ENCODE measurements around the gene ANKRD6.

Gene ANKRD6

DNA sequence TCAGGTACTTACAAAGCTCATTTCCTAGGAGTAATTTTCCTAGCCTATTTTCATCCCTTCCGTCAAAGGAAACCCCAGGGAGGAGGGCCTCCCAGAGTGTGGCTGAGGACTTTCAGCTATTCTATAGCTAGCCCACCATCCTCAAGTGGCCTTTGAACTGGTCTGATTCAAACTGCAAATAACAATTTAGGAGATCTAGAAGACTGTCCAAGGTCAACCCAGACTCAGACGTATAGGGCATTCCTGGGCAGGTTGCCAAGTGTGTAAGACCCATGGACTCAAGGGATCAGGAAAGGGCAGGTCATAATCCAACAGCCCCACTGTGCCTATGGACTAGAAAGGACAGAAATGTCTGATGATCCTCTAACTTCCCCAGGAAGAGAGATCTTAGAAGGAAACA lies 18.7 kb upstream of the ANKRD6 start:
- no peak for DNase-seq

DNA sequence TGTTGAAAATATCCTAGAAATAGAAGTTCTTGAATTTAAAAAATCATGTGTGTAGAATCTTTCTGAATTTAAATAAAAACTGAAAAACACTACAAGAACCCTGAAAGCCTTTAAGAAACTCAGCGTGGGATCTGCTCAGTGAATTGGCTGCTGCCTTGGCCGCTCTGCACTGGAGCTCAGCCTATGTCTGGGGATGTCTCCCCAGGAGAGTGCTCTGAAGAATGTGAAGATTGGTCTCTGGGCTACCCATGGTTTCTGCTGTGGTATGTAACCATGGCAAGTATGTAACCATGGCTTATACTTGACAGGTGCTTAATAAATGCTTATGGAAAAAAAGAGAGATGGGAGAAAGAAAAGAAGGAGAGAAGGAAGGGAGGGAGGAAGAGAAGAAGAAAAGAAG lies 17.8 kb upstream of the ANKRD6 start:
- DNase-seq: no peak

DNA sequence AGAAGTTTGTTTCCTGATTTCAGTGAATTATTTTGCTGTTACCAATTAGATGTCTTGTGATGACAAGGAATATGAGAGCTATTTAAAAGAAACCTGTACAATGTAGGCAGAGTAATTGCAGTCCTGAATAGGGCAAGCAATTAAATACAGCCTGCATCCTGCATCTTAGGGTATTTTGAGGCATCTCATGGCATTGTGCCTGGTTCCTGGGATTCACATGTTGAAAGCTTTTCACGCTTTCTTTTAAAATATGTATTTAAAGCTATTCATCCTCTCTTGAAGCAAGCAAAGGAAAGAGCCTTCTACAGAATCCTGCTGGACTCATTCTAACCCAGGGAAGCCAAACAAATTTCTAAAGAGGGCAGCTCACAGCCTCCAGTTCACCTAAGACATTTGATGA lies 16.2 kb upstream of the ANKRD6 start:
- DNase-seq: no peak

DNA sequence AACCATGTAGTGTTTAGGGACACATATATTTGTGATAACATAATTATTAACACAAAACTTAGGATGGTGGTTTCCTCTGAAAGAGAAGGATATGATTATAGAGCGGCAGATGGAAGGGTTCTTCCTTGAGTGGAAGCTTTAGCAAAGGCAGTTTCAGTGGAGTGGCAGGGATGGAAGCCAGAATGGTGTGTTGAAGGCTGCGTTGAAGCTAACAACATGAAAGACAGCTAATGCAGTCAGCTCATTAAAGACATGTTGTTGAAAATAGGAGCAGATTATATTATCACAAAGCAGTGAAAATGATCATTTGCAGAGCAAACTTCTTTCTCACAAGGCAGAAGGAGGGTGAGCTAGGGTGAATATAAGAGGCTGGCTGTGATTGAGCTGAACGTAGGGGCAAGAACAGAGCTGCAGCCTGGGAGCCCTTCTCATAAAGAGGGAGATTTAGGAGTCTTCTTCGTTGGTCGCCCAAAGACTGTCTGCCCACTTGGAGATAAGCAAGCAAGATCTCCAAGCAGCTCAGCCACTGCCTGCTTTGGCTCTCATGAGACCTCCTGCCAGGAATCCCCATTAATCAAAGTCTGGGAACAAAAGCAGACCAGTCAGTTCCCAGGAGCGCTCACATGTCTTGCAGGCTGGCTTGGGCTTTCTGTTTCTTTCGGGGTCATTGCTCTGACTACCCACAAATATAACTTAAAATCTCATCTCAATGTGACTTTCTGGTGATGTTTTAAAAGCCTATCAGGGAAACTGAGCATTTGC lies 2.6 kb upstream of the ANKRD6 start:
- peak; percentile 12 for DNase-seq

DNA sequence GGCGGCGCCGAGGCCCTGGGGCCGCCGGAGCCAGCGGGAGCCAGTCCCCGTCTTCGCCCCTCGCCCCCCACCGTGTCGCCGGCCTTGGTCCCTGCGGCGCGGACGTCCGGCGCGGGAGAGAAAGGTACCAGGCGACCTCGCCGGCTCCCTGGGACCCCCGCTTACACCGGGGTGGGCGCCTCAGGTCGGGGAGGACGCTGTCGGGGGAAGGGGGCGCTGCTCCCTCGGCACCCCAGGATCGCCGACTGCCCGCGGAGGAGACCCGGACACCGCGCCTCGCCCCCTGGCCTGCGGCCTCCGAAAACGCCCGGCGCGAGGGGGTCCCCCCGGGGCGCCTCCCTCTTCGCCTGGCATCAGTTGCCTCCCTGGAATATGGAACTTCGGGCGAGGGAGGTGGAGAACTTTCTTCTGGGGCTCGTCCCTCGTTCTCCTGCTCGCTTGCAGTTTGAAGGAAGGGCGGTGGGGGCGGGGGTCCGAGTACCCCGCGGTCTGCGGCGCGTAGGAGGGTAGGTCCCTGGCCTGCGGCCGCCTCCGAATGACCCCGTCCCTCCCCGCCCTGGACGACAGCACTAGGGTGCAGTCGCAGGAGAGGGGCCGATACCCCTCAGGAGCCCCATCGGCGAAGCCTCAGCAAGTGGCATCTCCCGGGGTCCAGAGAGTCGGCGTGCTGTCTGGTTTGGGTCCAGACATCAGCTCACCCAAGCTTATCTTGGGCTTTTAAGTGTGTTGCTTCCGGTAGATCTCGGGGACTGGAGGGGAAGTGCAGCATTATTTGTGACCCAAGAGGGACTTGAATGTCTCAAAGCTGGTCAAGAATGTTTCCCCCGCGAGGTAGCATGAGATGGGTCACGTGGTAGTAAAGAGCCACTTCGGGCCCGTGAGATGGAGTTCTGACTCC lies 549 bp downstream of the ANKRD6 start:
- peak; percentile 65 for DNase-seq

DNA sequence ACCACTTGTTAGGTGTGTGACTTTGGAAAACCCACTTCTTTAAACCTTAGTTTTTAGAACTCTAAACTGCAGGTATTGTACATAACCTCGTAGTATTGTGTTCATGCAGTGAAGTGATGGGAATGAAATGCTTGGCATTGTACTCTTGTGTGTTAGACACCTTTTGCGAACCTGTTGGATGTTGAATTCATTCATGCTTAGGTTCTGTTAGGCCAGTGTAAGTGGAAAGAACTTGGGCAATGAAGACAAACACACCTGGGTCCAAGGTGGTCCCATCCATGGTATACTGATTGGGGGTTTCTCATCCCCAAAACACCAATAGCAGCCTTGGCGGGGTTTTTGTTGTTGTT lies 1.2 kb downstream of the ANKRD6 start:
- no peak for DNase-seq

DNA sequence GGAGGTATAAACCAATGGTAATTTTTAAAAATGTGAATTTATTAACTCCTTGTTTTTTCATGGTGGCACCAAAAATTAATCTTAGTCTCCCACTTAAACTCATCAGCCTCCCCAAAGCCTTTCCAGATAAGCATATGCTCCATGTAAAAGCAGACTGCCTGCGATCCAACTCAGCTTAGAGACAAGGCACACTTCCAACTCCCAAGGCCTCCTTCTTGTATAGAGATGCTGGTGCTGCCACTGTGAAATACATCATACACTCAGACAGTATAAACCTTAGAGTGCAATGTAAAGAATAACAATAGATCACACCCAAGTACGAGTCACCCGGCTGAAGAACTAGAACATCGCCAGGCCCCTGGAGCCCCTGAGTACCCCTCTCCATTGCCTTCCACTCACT lies 2.0 kb downstream of the ANKRD6 start:
- no peak for DNase-seq

DNA sequence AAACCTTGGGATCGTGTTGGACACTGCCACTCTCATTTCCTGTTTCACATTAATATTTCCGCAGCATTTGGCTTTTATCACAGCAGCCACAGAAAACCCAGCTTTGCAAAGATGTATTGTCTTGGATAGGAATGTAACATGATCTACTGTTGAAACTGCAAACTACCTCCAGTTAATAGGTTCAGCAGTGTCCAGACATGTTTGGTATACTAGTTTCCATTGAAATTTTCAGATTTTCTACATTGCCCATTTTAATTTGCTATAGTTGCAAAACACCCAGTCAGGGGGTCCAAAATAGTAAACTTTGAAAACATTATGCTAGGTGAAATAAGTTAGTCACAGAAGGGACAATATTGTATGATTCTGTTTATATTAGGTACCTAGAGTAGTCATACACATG lies 3.3 kb downstream of the ANKRD6 start:
- peak; percentile 26 for DNase-seq

DNA sequence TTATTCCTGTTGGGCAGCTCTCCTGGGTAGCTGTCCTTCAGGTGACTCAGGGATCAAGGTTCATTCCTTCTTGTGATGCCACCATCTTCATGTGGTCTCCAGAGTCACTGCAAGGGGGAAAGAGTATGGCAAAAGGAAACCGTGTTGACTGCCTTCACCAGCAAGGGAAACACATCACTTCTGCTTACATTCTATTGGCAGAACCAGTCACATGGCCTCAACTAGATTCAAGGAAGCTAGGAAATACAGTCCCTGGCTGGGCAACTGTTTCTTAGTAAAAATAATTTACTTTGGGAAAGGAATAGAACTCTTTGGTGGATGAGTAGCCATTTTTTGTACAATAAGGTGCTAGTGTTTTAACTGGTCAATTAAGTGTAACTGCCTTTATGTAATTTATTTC lies 5.3 kb downstream of the ANKRD6 start:
- no peak for DNase-seq

DNA sequence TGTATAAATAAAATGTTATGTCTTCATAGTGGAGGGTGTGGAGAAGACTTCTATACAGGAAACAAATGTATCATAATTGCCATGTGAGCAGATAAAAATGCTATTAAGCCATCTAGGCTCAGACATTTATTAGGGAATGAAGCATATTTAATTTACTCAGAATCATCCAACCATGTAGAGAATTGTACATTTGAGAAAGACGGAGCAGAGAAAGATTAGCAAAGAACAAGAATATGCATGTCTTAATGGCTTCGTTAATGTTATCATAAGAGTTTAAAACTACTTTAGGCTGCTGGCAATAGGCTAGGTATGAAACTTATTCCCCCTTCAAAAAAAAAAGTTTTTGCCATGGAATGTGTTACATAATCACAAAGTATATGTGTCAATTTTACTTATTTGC lies 6.1 kb downstream of the ANKRD6 start:
- no peak for DNase-seq

DNA sequence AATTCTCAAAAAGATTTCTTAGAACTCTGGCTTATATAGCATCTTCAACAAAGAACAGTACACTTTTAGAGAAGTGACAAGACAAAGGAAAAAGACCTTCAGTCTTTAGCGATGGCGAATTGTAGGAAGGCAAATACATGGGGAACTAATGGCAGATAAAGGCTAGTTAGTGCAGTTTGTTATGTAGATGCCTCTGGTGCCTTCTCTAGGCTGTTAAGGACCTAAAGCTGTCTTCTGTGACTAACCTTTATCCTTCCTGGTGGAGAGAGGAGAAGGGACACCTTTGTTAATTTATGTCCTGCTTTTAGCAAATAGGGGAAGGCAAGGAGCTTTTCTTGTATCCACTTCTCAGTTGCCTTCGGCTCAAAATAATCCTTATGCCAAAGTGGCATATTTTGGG lies 7.2 kb downstream of the ANKRD6 start:
- no peak for DNase-seq

DNA sequence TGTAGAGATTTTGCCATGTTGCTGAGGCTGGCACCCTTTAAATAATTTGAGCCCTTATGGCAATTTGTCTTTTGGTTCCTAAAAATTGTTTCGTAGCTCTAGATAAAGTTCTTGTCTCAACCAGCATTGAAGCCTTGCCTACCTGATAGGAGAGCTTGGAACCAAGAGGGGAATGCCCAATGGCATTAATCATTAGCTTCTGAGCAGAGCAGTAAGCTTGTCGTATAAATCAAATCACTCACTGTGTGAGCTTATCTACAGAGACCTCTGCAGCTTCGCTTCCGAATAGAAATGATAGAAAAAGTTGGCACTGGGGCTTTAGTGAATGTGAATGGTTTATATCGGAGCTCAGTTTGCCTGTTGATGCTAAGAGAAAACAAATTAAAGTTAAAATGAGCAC lies 10.7 kb downstream of the ANKRD6 start:
- DNase-seq: no peak

DNA sequence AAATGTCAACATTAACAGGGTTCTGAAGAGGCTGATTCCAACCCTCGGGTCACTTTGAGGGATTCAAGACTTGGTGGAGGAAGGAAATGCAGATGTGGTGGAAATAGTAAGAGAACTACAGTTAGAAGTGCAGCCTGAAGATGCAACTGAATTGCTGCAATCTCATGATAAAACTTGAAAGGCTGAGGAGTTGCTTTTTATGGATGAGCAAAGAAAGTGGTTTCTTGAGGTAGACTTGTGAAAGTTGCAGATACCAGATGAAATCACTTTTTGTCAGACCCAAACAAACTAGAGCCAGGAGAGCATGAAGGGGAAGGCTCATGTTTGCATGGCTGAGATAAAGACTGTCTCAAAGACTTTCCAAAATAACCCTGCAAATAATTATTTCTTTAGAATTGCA lies 16.2 kb downstream of the ANKRD6 start:
- no peak for DNase-seq

DNA sequence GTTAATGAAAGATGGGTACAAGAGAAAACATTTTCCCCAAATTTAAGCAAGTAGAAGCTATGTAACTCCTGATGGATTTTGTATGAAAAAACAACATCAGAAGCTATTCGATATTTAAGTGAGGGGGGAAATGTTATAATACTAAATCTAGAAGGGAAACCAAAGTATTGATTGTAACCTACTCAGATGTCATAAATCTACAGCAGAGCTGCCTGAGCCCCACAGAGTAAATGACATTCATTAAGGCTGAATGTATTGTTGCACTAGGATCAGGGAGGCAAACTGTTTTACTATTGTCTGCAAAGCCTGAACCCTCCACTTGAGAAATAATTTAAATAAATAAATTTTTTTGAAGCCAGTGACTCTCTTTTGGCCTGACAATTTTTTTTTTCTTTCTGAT lies 19.3 kb downstream of the ANKRD6 start:
- no peak for DNase-seq

DNA sequence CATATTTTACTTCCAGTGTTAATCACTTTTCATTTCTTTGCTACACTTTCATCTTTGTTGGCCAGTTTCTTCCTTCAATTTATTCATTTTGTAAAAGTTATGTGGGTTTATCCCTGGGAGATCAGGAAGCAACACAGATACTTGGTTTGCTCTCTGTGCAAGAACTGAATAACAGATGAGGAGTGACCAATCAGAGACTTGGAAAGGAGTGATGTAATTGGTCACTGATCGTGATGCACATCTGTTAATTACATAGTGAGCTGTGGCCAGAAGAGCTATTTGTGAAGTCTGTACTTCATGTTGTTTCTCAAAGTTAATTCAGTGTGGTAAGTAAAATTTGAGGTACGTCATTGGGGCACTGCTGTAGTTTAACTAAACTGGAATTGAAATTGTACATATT lies 21.3 kb downstream of the ANKRD6 start:
- no peak for DNase-seq

DNA sequence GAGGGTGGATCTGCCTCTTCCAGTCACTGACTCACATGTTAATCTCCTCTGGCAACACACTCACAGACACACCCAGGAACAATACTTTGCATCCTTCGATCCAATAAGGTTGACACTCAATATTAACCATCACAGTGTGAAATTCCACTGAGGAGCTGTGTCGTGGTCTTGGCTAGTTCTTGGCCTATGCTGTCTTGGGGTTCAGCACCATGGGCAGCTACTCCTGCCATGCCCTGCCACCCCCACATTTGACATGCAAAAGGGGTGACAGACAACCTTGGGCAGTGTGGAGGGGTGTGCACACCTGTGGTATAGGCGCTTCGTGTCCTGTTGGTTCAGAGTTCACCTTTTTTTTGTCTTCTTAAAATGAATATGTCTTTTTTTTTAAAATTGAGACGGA lies 25.8 kb downstream of the ANKRD6 start:
- no peak for DNase-seq

DNA sequence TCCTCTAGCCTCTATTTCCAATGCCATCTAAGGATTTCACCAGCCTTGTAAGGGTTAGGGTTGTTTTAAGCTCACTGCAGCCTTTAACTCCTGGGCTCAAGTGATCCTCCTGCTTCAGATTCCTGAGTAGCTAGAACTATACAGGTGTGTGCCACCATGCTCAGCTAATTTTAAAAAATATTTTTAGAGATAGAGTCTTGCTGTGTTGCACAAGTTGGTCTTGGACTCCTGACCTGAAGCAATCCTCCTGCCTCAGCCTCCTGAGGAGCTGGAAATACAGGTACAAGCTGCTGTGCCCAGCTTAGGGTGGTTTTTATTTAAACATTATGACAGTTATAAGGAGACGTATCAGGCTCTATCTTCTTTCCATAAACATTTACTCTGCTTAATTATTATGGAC lies 26.5 kb downstream of the ANKRD6 start:
- DNase-seq: no peak

DNA sequence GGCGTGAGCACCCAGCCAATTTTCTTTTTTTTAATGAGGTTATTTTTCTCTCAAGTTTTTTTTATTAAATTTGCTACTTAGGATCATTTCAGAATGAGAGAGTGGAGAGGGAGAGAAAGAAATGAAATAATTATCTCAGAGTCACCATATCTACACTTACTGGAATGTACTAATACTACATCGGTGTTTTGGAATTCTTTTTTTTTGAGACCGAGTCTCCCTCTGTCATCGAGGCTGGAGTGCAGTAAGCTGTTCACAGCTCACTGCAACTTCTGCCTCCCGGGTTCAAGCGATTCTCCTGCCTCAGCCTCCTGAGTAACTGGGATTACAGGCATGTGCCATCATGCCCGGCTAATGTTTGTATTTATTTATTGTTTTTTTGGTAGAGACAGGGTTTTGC lies 27.8 kb downstream of the ANKRD6 start:
- DNase-seq: no peak

DNA sequence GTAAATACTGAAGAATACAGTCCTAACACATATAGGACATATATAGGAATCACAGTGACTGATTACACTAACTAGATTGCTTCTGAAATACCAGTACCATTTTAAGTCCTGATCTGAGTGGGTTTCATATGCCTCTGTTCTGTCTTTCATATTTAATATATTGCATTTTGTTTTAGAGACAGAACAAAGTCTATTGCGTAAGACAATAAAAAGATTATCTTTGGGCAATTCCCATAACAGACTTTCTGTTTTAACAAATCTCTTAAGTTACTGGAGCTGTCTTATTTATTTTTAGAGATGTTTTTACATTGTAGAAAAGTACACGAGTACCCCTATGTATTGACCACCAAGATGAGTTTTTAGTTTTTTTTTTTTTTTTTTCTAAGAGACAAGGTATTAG lies 29.6 kb downstream of the ANKRD6 start:
- no peak for DNase-seq

DNA sequence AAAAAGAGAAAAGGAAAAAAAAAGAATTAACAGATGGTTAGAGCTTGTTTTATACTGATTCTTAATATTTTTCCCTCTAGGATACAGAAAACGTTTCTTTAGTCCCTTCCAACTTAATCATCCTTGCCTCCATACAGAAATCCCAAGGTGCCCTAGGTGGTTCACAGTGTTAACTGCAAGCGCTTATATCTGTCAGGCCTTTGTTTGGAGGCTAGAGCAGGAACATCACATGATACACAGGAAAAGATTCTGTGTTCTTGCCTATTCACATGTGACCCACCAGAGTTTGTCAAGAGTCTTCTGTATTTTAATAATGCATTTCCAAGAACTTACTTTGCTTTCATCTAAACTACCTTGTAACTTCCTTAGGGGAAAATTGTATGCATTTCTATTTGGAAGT lies 31.3 kb downstream of the ANKRD6 start:
- DNase-seq: no peak

DNA sequence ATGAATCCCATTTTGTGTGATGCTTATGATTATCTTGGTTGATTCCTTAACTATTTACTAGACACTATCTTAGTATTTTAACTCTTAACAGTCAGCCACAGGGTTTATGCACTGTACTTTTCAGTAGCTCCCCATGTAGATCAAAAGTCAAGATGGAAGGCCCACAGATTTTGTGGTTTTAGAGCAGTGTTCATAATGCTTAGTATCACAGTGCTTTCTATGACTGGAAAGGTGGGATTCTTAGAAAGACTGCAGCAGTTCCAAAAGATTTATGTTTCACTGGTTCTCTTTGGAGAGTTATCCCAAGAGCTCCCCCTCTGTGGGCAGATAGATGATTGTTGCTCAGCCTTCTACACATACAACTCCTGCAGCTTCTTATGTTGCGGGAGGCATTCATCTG lies 34.5 kb downstream of the ANKRD6 start:
- DNase-seq: no peak

DNA sequence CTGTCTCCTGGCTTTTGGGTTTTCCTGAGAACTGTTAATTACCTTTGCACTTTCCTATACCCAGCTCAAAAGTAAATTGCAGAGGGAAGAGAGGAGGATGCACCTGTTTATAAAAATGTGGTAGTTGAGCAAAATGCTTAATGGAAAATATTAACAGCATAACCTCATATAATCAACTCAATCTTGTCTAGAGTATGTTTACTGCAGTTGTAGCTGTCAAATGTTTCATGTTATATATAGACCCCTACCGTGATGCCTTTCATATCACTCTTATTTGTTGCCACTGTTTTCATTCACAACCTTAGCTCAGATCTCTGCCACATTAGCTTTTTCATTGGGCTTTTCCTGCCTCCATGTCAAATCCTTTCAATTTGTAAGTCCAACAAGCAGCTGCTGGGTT lies 36.0 kb downstream of the ANKRD6 start:
- no peak for DNase-seq

DNA sequence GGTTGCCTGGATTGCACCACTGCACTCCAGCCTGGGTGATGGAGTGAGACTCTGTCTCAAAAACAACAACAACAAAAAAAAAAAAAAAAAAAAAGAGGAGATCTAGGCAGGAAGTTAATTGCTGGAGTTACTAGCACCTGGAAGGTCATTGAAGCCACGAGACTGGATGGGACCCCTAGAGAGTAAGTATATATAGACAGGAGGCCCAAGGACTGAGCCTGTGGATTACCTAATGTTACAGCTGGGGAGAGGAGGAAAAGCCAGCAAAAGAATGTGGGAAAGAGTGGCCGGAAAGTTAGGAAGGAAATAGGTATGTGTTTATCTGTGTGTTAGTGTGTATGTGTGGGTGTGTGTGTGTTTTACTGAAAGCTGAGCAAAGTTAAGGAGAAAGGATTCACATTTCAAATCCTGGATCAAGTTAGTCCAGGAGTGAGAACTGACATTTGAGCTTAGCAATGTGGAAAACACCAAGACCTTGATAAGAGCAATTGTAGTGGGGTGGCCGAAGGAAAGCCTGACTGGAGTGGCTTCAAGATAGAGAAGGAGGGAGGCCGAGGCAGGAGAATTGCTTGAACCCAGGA lies 38.4 kb downstream of the ANKRD6 start:
- DNase-seq: no peak

DNA sequence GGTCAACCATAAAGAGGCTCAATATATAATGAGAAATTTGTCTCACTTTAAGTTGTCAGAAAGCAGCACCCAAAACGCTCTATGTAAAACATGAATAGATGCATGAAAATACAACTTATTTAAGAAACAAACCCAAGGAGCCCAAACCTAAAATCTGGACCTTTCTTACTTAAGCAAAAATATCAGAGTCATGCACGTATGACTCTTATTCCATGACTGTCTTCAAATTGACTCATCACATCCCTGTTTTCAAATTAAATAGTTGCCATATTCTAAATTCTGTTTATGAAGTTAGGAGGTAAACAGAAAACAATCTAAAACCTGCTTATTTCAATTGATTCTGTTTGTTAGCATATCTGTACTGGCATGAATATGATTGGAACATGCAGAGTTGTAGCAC lies 42.1 kb downstream of the ANKRD6 start:
- no peak for DNase-seq

All from DMS79 treated with DMSO at 0.1 percent for 48 hours (cell line).